WTC11 (cell line): ENCODE results near the gene SSR3. TPM values are rescaled to one million over a fixed set of nuclear protein-coding genes. Genes with fewer than 3 reads are reported as not detected.

Experiments
- ATAC-seq: fragments of 200-7000 bp; cut with Tn5 transposase; 2 replicates; pipeline ENCODE4 v1.10.0; 2021; ENCODE audit warnings: mild to moderate bottlenecking, moderate library complexity
- CTCF ChIA-PET: fragments of 300-600 bp; sonication (Branson Sonifier 250); formaldehyde crosslinking; loops from one replicate; lab custom pipeline; 2021; ENCODE audit warnings: antibody characterized with exemption; lab: Charles Lee
- POLR2A ChIA-PET: fragments of 350-600 bp; sonication (Branson Sonifier 250); formaldehyde crosslinking; loops from one replicate; lab custom pipeline; 2021; ENCODE audit warnings: antibody characterized with exemption; lab: Charles Lee
- DNase-seq: peaks from one replicate; pipeline ENCODE4 v3.0.0; 2021; ENCODE audit warnings: low spot score
- H3K27ac Mint-ChIP-seq: 2 replicates; pipeline ENCODE4 v1.8.0; 2021; ENCODE audit warnings: mixed read lengths
- H3K27me3 Mint-ChIP-seq: 2 replicates; pipeline ENCODE4 v1.8.0; 2021; ENCODE audit warnings: low read depth, mild to moderate bottlenecking, moderate library complexity, mixed read lengths
- H3K36me3 Mint-ChIP-seq: 2 replicates; pipeline ENCODE4 v1.8.0; 2021; ENCODE audit warnings: mixed read lengths
- H3K4me1 Mint-ChIP-seq: 2 replicates; pipeline ENCODE4 v1.8.0; 2022; ENCODE audit warnings: mixed read lengths
- H3K4me3 Mint-ChIP-seq: 2 replicates; pipeline ENCODE4 v1.8.0; 2021; ENCODE audit warnings: mild to moderate bottlenecking, moderate library complexity, mixed read lengths
- H3K9me3 Mint-ChIP-seq: 2 replicates; pipeline ENCODE4 v1.8.0; 2021; ENCODE audit warnings: mixed read lengths
- AR ChIP-seq: fragments of 250-450 bp; sonication (Bioruptor Pico); IDR thresholded peaks from 2 replicates; pipeline ENCODE4 v1.9.0; 2021; ENCODE audit warnings: mild to moderate bottlenecking
- ATF1 ChIP-seq: sonication (generic); formaldehyde crosslinking; IDR thresholded peaks from 2 replicates; pipeline ENCODE4 v1.8.1; 2023; ENCODE audit warnings: mild to moderate bottlenecking, moderate library complexity, missing genetic modification reagents
- ATF2 ChIP-seq: sonication (generic); formaldehyde crosslinking; IDR thresholded peaks from 2 replicates; pipeline ENCODE4 v1.8.1; 2022; ENCODE audit warnings: low read depth, missing genetic modification reagents, borderline replicate concordance
- CREB1 ChIP-seq: sonication (generic); formaldehyde crosslinking; IDR thresholded peaks from 2 replicates; pipeline ENCODE4 v1.8.0; 2023; ENCODE audit warnings: mild to moderate bottlenecking, missing genetic modification reagents
- ELF4 ChIP-seq: sonication (generic); formaldehyde crosslinking; IDR thresholded peaks from 2 replicates; pipeline ENCODE4 v1.8.1; 2022; ENCODE audit warnings: low read depth, mild to moderate bottlenecking, moderate library complexity, missing genetic modification reagents
- EMX1 ChIP-seq: fragments of 250-450 bp; sonication (Bioruptor Pico); IDR thresholded peaks from 2 replicates; pipeline ENCODE4 v1.8.0; 2021; ENCODE audit warnings: mild to moderate bottlenecking
- ESRRA ChIP-seq: sonication (generic); formaldehyde crosslinking; IDR thresholded peaks from 2 replicates; pipeline ENCODE4 v1.8.1; 2022; ENCODE audit warnings: mild to moderate bottlenecking, missing genetic modification reagents, borderline replicate concordance
- FOXK1 ChIP-seq: sonication (generic); formaldehyde crosslinking; IDR thresholded peaks from 2 replicates; pipeline ENCODE4 v1.8.0; 2022; ENCODE audit warnings: mild to moderate bottlenecking, moderate library complexity, missing genetic modification reagents
- GABPB1 ChIP-seq: sonication (generic); formaldehyde crosslinking; IDR thresholded peaks from 2 replicates; pipeline ENCODE4 v1.8.1; 2023; ENCODE audit warnings: mild to moderate bottlenecking, missing genetic modification reagents
- IRF2 ChIP-seq: sonication (generic); formaldehyde crosslinking; IDR thresholded peaks from 2 replicates; pipeline ENCODE4 v1.8.0; 2022; ENCODE audit warnings: low read depth, missing genetic modification reagents, borderline replicate concordance
- KAT7 ChIP-seq: sonication (generic); formaldehyde crosslinking; IDR thresholded peaks from 2 replicates; pipeline ENCODE4 v1.8.1; 2023; ENCODE audit warnings: missing genetic modification reagents, mild to moderate bottlenecking, borderline replicate concordance
- MLX ChIP-seq: sonication (generic); formaldehyde crosslinking; IDR thresholded peaks from 2 replicates; pipeline ENCODE4 v1.8.1; 2023; ENCODE audit warnings: mild to moderate bottlenecking, missing genetic modification reagents, moderate library complexity
- MXD4 ChIP-seq: fragments of 250-450 bp; sonication (Bioruptor Pico); IDR thresholded peaks from 2 replicates; pipeline ENCODE4 v1.8.0; 2021; ENCODE audit warnings: mild to moderate bottlenecking, moderate library complexity, borderline replicate concordance
- NR1H2 ChIP-seq: sonication (generic); formaldehyde crosslinking; IDR thresholded peaks from 2 replicates; pipeline ENCODE4 v1.9.0; 2021; ENCODE audit warnings: mild to moderate bottlenecking, moderate library complexity, missing genetic modification reagents
- NR2C2 ChIP-seq: sonication (generic); formaldehyde crosslinking; IDR thresholded peaks from 2 replicates; pipeline ENCODE4 v1.8.0; 2022; ENCODE audit warnings: mild to moderate bottlenecking, missing genetic modification reagents
- TP53 ChIP-seq: sonication (generic); formaldehyde crosslinking; IDR thresholded peaks from 2 replicates; pipeline ENCODE4 v1.8.1; 2023; ENCODE audit warnings: mild to moderate bottlenecking, missing genetic modification reagents
- ZNF263 ChIP-seq: sonication (generic); formaldehyde crosslinking; IDR thresholded peaks from 2 replicates; pipeline ENCODE4 v1.8.1; 2022; ENCODE audit warnings: low read depth, mild to moderate bottlenecking, moderate library complexity, missing genetic modification reagents
- ZNF423 ChIP-seq: fragments of 250-450 bp; sonication (Bioruptor Pico); IDR thresholded peaks from 2 replicates; pipeline ENCODE4 v2.1.2; 2022; ENCODE audit warnings: mild to moderate bottlenecking, moderate library complexity
- total RNA-seq: library from RNA; stranded (reverse); gene quantifications from 3 replicates; pipeline ENCODE4 v1.2.3, GENCODE V29; 2021
- TF ChIP-seq, protein P1 (sequence below): fragments of 200-600 bp; IDR thresholded peaks from 2 replicates; pipeline ENCODE4 v1.8.0; 2022; ENCODE audit warnings: antibody characterized with exemption
- TF ChIP-seq, protein P2 (sequence below): sonication (generic); formaldehyde crosslinking; IDR thresholded peaks from 2 replicates; pipeline ENCODE4 v1.8.0; 2022; ENCODE audit warnings: mild to moderate bottlenecking, missing genetic modification reagents
- TF ChIP-seq, protein P3 (sequence below): sonication (generic); formaldehyde crosslinking; IDR thresholded peaks from 2 replicates; pipeline ENCODE4 v1.8.0; 2022; ENCODE audit warnings: mild to moderate bottlenecking, missing genetic modification reagents
- TF ChIP-seq, protein P4 (sequence below): sonication (generic); formaldehyde crosslinking; IDR thresholded peaks from 2 replicates; pipeline ENCODE4 v1.8.0; 2023; ENCODE audit warnings: missing genetic modification reagents
- TF ChIP-seq, protein P5 (sequence below): sonication (generic); formaldehyde crosslinking; IDR thresholded peaks from 2 replicates; pipeline ENCODE4 v1.8.1; 2022; ENCODE audit warnings: mild to moderate bottlenecking, missing genetic modification reagents, moderate library complexity, borderline replicate concordance

Gene SSR3
- total RNA-seq, 1 experiment from 2014 or later = 162 TPM

- TF ChIP-seq, protein P1, sequence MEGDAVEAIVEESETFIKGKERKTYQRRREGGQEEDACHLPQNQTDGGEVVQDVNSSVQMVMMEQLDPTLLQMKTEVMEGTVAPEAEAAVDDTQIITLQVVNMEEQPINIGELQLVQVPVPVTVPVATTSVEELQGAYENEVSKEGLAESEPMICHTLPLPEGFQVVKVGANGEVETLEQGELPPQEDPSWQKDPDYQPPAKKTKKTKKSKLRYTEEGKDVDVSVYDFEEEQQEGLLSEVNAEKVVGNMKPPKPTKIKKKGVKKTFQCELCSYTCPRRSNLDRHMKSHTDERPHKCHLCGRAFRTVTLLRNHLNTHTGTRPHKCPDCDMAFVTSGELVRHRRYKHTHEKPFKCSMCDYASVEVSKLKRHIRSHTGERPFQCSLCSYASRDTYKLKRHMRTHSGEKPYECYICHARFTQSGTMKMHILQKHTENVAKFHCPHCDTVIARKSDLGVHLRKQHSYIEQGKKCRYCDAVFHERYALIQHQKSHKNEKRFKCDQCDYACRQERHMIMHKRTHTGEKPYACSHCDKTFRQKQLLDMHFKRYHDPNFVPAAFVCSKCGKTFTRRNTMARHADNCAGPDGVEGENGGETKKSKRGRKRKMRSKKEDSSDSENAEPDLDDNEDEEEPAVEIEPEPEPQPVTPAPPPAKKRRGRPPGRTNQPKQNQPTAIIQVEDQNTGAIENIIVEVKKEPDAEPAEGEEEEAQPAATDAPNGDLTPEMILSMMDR = no peak
- no peak for TF ChIP-seq NR2C2 (CRISPR knock-in tag)
- no peak for TF ChIP-seq AR (CRISPR knock-in tag)
- no peak for TF ChIP-seq NR1H2 (CRISPR knock-in tag)
Observed at GRCh38 chr3:156558389-156558788, 3.5 kb upstream of the SSR3 start (continued).

DNA sequence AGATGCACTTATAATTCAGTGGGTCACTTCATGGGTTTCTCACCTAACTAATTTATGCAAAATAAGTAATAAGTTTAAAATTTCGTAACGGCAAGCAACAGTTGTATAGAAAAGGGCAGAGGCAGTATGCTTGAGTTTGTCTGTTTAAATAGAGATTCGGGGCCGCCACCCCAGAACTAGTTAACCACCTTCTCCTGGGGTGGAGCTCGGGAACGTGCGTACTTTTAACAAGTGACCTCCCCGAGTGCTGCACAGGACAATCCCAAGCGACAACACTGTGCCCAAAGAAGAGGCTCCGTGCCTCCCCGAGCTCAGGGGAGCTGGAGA lies 439 bp downstream of the SSR3 start:
- Mint-ChIP-seq H3K4me3 (peak overlapping the region; percentile 95), H3K27me3 (no peaks in the 10 kb centered on the region), H3K27ac (no peak overlapping the region; the same call in 1 of the 2 replicates), H3K36me3 (peaks cover 37% of the 10 kb centered on the region), H3K4me1 (peaks cover 20% of the 10 kb centered on the region), H3K9me3 (no peaks in the 10 kb centered on the region)
- ChIA-PET POLR2A (interaction anchor here (0.7 to 1.6 kb wide), 13 partner anchors 11 to 606 kb away, joined by 3 to 12 read pairs (median 4); partner anchors contain the start of gene TIPARP), CTCF (interaction anchor here (0.8 to 3.4 kb wide), 11 partner anchors 11 to 606 kb away, joined by 3 to 18 read pairs (median 6); partner anchors contain the start of genes CCNL1 and TIPARP)
- ATAC-seq = no peak
- DNase-seq = no peak
- TF ChIP-seq IRF2 (CRISPR knock-in tag) = no peak
- TF ChIP-seq, protein P2, sequence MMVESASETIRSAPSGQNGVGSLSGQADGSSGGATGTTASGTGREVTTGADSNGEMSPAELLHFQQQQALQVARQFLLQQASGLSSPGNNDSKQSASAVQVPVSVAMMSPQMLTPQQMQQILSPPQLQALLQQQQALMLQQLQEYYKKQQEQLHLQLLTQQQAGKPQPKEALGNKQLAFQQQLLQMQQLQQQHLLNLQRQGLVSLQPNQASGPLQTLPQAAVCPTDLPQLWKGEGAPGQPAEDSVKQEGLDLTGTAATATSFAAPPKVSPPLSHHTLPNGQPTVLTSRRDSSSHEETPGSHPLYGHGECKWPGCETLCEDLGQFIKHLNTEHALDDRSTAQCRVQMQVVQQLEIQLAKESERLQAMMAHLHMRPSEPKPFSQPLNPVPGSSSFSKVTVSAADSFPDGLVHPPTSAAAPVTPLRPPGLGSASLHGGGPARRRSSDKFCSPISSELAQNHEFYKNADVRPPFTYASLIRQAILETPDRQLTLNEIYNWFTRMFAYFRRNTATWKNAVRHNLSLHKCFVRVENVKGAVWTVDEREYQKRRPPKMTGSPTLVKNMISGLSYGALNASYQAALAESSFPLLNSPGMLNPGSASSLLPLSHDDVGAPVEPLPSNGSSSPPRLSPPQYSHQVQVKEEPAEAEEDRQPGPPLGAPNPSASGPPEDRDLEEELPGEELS (CRISPR knock-in tag) = no peak
- no peak for TF ChIP-seq TP53
- no peak for TF ChIP-seq ZNF423 (CRISPR knock-in tag)
- TF ChIP-seq, protein P3, sequence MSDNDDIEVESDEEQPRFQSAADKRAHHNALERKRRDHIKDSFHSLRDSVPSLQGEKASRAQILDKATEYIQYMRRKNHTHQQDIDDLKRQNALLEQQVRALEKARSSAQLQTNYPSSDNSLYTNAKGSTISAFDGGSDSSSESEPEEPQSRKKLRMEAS = no peak
- TF ChIP-seq, protein P4, sequence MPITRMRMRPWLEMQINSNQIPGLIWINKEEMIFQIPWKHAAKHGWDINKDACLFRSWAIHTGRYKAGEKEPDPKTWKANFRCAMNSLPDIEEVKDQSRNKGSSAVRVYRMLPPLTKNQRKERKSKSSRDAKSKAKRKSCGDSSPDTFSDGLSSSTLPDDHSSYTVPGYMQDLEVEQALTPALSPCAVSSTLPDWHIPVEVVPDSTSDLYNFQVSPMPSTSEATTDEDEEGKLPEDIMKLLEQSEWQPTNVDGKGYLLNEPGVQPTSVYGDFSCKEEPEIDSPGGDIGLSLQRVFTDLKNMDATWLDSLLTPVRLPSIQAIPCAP (CRISPR knock-in tag) = no peak
- no peak for TF ChIP-seq EMX1 (CRISPR knock-in tag)
- no peak for TF ChIP-seq GABPB1 (CRISPR knock-in tag)
- TF ChIP-seq ESRRA (CRISPR knock-in tag) = no peak
- no peak for TF ChIP-seq FOXK1 (CRISPR knock-in tag)
- TF ChIP-seq, protein P5, sequence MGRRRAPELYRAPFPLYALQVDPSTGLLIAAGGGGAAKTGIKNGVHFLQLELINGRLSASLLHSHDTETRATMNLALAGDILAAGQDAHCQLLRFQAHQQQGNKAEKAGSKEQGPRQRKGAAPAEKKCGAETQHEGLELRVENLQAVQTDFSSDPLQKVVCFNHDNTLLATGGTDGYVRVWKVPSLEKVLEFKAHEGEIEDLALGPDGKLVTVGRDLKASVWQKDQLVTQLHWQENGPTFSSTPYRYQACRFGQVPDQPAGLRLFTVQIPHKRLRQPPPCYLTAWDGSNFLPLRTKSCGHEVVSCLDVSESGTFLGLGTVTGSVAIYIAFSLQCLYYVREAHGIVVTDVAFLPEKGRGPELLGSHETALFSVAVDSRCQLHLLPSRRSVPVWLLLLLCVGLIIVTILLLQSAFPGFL (CRISPR knock-in tag) = no peak
- TF ChIP-seq ATF2 (CRISPR knock-in tag) = no peak
- TF ChIP-seq ELF4 (CRISPR knock-in tag) = no peak
- TF ChIP-seq CREB1 (CRISPR knock-in tag) = no peak
- TF ChIP-seq MXD4 = no peak
- no peak for TF ChIP-seq ZNF263
- no peak for TF ChIP-seq ATF1
- TF ChIP-seq MLX (CRISPR knock-in tag) = no peak
- TF ChIP-seq KAT7 (CRISPR knock-in tag) = no peak
